Measurements from ENCODE around the gene MPPED2.

DNA sequence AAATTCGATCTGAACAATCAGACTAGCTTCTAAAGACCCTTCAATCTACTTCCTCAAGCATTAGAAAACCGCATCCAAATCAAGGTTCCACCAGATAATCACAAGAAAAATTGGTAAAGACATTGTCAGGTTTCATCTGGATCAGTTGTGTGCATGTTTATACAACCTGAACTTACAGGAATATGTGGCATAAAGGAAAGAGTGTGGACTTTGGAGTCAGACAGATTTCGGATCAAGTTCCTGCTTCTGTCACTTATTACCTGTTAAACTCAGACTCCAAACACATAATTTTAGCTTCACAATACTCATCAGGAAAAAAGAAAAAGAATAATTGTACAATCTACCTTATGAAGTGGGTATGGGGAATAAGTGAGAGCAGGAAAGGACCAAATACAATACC, 80.5 kb downstream of the MPPED2 start:
- TF ChIP-seq, protein P1, sequence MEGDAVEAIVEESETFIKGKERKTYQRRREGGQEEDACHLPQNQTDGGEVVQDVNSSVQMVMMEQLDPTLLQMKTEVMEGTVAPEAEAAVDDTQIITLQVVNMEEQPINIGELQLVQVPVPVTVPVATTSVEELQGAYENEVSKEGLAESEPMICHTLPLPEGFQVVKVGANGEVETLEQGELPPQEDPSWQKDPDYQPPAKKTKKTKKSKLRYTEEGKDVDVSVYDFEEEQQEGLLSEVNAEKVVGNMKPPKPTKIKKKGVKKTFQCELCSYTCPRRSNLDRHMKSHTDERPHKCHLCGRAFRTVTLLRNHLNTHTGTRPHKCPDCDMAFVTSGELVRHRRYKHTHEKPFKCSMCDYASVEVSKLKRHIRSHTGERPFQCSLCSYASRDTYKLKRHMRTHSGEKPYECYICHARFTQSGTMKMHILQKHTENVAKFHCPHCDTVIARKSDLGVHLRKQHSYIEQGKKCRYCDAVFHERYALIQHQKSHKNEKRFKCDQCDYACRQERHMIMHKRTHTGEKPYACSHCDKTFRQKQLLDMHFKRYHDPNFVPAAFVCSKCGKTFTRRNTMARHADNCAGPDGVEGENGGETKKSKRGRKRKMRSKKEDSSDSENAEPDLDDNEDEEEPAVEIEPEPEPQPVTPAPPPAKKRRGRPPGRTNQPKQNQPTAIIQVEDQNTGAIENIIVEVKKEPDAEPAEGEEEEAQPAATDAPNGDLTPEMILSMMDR (IDR thresholded peaks at IDR 0.05) = no peak
- no peak for TF ChIP-seq EP300 (IDR thresholded peaks at IDR 0.05)
- no peak for TF ChIP-seq POLR2A (IDR thresholded peaks at IDR 0.05)
- TF ChIP-seq POLR2AphosphoS5 (IDR thresholded peaks at IDR 0.05) = no peak
